ENCODE measurements around the gene ZNF185. TPM values are rescaled to one million over a fixed set of nuclear protein-coding genes. Genes with fewer than 3 reads are reported as not detected.

The ZNF185 gene
- total RNA-seq, 2 donors from 2014 or later: 2.8 to 7.9 TPM

DNA sequence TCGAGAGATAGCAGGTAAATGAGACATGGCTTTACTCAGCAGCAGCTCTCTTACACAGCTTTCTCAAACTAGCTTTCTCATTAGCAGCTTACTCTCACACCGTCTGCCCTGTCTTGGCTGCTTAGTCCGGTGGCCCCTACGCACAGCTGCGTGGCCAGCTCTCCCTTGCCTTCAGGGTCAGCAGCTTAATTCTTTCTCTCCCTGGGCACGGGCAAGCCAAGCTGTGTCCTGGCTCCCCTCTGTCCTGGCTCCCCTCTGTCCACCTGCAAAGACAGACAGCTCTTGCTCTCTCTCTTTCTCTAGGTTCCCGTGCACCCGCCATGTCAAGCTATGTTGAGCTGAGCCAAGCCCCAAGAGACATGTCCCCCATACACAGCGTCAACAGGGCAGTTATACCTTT lies 39.4 kb downstream of the ZNF185 start:
- intact Hi-C loops (cut with DNase I): no loop called here
- DNase-seq (ENCODE audit: low spot score): peak; percentile 29

GRCh38 chrX:152941328-152942076 lies 43.6 kb downstream of the ZNF185 start:
- DNase-seq (ENCODE audit: low spot score): peak; percentile 97
- intact Hi-C loops (cut with DNase I): no loop called here

- intact Hi-C loops (cut with DNase I): no loop called here
- no peak for DNase-seq (ENCODE audit: low spot score)
These were observed 44.2 kb downstream of the ZNF185 start for GRCh38 chrX:152942077-152942442.

- intact Hi-C loops (cut with DNase I): no loop called here
These were observed 46.0 kb downstream of the ZNF185 start for GRCh38 chrX:152943826-152944225.

GRCh38 chrX:152945021-152945979 lies 47.4 kb downstream of the ZNF185 start:
- intact Hi-C loops (cut with DNase I): no loop called here
- DNase-seq (ENCODE audit: low spot score): peak; percentile 63

More at GRCh38 chrX:152943826-152944225, 46.0 kb downstream of the ZNF185 start:
- DNase-seq (ENCODE audit: low spot score): peak; percentile 52

GRCh38 chrX:152946681-152947080 lies 48.8 kb downstream of the ZNF185 start:
- intact Hi-C loops (cut with DNase I): no loop called here
- peak; percentile 67 for DNase-seq (ENCODE audit: low spot score)

Other genes with a start within 250 kb of the ZNF185 start
- gene MAGEA3, start 199.3 kb upstream of the ZNF185 start, total RNA-seq: not detected
- gene CSAG2, start 188.8 kb upstream of the ZNF185 start, total RNA-seq: not detected
- not detected for gene MAGEA2B, start 183.4 kb upstream of the ZNF185 start, total RNA-seq
- gene CSAG1, start 164.3 kb upstream of the ZNF185 start, total RNA-seq: not detected
- not detected for gene MAGEA12, start 164.3 kb upstream of the ZNF185 start, total RNA-seq
- gene MAGEA2, start 144.2 kb upstream of the ZNF185 start, total RNA-seq: not detected
- gene CSAG3, start 138.8 kb upstream of the ZNF185 start, total RNA-seq: not detected
- gene MAGEA6, start 128.4 kb upstream of the ZNF185 start, total RNA-seq: not detected
- gene CETN2, start 67.3 kb upstream of the ZNF185 start, total RNA-seq: 10 to 100 TPM; 27.9 to 33.1 TPM
- 10 to 100 TPM in 1 of 2 donors, 1 to 10 TPM in 1; 9.4 to 10.7 TPM for gene NSDHL, start 67.0 kb upstream of the ZNF185 start, total RNA-seq
- gene PNMA5, start 96.0 kb downstream of the ZNF185 start, total RNA-seq: not detected
- gene PNMA3, start 158.4 kb downstream of the ZNF185 start, total RNA-seq: under 1 TPM in 1 of 2 donors, not detected in 1; 0.14 TPM
- gene PNMA6A, start 174.4 kb downstream of the ZNF185 start, total RNA-seq: 1 to 10 TPM; 1.4 to 1.5 TPM